HG03571 (cell line): ENCODE data around the gene LONRF2.
"Not testable (repeated sequence)": the region's sequence is repeated elsewhere in the genome, so short reads cannot be mapped to it uniquely, and the experiment has no call there.

Experiments used
- ATAC-seq: cut with Tn5 transposase; IDR thresholded peaks from one replicate; pipeline ENCODE4 v1.9.1; 2021; ENCODE audit not compliant: unreplicated experiment

LONRF2 gene

GRCh38 chr2:100321866-100322820, at the start of gene LONRF2:
Gene LONRF2, minus strand, starts transcription at chr2:100322501. Its CDS starts 408 bp downstream, at chr2:100322093.
- no peak for ATAC-seq

DNA sequence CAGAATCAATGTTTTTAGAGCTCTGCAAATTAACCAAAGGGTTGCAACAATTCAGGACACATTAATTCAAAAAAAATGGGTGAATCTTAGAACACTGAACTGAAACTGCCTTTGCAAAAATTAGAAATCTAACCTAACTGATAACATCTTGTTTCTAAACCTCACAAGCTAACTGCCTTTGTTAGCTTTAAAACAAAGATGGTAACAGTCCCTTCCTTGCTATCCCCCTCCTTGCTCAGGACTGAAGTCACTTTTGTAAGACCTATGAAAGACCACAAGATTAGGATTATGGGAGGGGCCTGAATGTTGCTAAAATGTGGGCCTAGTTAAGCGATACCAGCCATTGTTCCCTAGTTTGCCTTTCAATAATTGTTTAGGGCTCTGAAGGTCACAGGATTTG, 44.9 kb upstream of the LONRF2 start:
- ATAC-seq: no peak

DNA sequence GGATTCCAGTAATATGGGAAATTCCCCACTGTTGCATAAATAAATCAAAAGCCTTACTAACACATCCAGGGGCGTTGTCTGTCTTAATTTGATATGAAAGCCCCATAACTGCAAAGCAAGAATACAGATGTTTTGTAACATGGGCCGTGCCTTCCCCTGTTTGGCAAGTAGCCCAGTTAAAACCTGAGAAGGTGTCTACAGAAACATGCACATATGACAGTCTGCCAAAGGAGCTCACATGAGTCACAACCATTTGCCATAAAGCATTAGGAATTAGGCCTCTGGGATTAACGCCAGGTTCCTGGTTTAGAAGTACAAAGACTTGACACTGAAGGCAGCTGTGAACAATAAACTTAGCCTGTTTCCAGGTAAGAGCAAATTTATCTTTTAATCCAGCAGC, 43.1 kb upstream of the LONRF2 start:
- no peak for ATAC-seq

- ATAC-seq: not testable (repeated sequence)
These were observed 40.0 kb upstream of the LONRF2 start for GRCh38 chr2:100362269-100362668.

- no peak for ATAC-seq
These were observed 37.3 kb upstream of the LONRF2 start for GRCh38 chr2:100359576-100359975.

- ATAC-seq: no peak
These were observed 36.3 kb upstream of the LONRF2 start for GRCh38 chr2:100358554-100358953.

DNA sequence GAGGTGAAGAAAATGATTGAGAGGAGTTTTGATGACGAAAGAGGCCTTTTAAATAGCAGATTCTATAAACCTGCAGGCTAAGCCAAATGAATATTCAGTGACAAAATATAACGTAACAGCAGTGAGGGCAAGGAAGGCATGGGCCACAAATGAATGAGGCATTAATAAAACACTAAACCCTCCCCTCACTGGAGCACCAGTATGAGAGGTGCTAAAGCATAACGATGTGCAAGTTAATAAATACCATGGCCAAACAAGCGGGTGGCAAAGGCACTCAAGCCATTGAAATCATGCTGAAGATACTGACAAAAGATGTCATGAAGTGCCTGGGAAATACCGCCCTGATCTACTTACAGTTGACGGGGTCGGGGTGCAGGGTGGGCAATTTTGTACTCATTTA, 30.2 kb upstream of the LONRF2 start:
- ATAC-seq: no peak

GRCh38 chr2:100350661-100351185, 28.4 kb upstream of the LONRF2 start:
- ATAC-seq: no peak

DNA sequence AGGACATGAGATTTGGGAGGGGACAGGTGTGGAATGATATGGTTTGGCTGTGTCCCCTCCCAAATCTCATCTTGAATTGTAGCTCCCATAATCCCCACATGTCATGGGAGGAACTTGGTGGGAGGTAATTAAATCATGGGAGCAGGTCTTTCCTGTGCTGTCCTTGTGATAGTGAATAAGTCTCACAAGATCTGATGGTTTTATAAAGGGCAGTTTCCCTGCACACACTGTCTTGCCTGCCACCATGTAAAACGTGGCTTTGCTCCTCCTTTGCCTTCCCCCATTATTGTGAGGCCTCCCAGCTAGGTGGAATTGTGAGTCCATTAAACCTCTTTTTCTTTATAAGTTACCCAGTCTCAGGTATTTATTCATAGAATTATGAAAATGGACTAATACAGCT, 22.8 kb upstream of the LONRF2 start:
- ATAC-seq: not testable (repeated sequence)

- no peak for ATAC-seq
These were observed 22.1 kb upstream of the LONRF2 start for GRCh38 chr2:100344433-100344832.

DNA sequence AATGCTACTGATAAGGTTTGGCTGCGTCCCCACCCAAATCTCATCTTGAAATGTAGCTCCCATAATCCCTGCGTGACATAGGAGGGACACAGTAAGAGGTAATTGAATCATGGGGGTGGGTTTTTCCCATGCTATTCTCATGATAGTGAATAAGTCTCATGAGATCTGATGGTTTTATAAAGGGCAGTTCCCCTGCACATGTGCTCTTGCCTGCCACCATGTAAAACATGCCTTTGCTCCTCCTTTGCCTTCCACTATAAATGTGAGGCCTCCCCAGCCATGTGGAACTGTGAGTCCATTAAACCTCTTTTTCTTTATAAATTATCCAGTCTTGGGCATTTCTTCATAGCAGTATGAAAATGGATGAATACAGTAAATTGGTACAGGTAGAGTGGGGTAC, 20.2 kb upstream of the LONRF2 start:
- not testable (repeated sequence) for ATAC-seq

- no peak for ATAC-seq
These were observed 17.5 kb upstream of the LONRF2 start for GRCh38 chr2:100339823-100340222.

DNA sequence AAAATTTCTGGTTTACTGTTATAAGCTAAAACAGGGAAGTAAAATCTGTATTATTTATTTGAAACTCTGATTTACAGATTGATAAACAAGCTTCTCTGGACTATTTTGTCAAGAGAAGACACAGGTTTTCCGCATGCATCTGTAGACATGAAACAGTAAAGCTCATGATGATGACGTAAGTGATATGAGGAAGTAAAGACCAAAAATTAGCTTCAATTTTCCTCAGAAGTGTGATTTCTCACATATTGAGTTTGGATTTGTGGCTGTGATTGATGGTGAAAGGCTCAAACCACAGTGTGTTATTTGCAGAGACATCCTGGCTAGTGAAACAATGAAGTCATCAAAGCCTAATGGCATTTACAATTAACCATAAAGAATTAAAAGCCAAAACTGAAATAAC, 12.6 kb upstream of the LONRF2 start:
- no peak for ATAC-seq

GRCh38 chr2:100327742-100328141, 5.4 kb upstream of the LONRF2 start:
- ATAC-seq: no peak

DNA sequence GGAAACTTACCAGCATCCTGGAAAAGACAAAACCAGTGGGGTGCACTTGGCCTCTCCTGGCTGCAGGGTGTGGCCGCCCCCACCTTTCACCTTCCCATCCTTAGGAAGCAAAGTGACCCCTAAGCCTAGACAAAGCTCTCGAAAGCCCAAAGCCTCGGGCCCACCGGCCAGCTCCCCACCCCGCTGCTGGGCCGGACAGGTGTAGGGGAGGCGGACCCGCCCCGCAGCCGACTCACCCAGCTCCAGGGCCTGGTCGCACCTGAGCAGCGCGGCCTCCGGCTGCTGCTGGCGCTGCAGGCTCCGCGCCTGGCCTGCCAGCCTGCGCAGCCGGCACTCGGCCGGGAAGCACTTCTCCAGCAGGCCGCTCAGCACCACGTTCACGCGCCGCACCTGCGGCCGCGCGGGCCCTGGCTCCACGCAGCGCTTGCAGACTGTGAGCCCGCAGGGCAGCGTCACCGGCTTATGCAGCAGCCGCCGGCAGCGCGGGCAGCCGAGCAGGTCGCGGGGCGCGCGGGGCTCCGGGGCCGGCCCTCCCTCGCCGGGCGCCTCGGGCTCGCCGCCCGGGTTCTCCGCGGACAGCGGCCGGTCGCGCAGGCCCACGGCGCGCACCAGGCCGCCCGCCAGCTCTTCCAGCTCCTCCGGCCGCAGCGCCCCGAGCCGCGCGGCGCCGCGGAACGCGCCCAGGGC, 979 bp downstream of the LONRF2 start:
- no peak for ATAC-seq

- no peak for ATAC-seq
These were observed 1.6 kb downstream of the LONRF2 start for GRCh38 chr2:100320547-100321178.

GRCh38 chr2:100317634-100318033, 4.7 kb downstream of the LONRF2 start:
- no peak for ATAC-seq

DNA sequence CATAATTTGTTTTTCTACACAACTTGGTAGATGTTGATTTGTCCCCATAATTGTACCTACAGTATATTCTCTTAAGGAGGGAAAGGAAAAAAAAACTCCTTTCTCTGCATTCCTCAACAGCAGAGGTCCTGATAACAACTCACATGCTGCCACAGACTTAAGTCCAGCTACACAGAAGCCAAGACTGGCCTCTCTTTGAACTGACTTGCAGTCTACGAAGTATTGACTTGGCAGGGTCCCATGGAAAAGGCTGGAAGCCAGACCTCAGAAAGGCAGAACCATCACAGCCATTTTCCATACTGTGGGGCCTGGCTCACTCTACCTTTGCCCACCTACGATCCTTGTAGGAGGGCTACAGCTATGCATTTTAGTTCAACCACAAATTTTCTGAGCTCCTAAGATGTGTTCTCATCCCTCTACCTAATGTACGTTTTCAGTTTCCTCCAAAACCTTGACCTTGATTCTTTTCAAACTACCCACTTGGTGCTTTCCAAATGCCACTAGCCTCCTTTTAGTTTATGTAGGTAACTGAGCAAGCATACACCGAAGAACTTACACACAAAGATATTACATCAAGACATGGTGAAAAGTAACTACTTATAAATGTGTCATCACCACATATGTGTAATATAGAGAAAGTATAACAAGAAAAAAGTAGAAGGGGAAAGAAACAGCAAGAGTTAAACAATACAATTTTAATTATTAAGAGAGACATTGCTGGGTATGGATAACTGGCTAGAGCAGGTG, 12.2 kb downstream of the LONRF2 start:
- no peak for ATAC-seq

- ATAC-seq: no peak
These were observed 13.0 kb downstream of the LONRF2 start for GRCh38 chr2:100309311-100309710.

GRCh38 chr2:100303744-100304143, 18.6 kb downstream of the LONRF2 start:
- no peak for ATAC-seq

DNA sequence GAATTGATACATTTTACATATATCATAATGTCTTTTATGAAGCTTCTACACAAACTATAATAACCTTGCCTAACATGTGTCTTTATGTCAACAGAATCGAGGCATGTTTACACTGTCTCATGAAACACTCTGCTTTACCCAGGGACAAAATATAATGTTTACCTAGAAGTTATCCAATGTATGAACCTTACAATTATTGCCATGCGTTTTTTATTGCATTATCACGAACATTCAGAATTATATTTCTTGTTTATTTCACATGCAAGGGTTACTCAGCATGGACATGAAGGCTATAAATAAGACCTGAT, 19.8 kb downstream of the LONRF2 start:
- ATAC-seq: no peak
